Loucy (cell line): Measurements from ENCODE around the gene CHRD.

Experiments used
- EZH2phosphoT487 ChIP-seq: fragments of 200-600 bp; IDR thresholded peaks from 2 replicates; pipeline ENCODE4 v1.6.1; 2018; ENCODE audit warnings: antibody characterized with exemption, mild to moderate bottlenecking, moderate library complexity, borderline replicate concordance
- TF ChIP-seq, protein P1 (sequence below): fragments of 200-600 bp; sonication (generic); conservative IDR thresholded peaks from 2 replicates; pipeline ENCODE4 v1.5.1; 2014; ENCODE audit warnings: mild to moderate bottlenecking, antibody characterized with exemption, low read length

DNA sequence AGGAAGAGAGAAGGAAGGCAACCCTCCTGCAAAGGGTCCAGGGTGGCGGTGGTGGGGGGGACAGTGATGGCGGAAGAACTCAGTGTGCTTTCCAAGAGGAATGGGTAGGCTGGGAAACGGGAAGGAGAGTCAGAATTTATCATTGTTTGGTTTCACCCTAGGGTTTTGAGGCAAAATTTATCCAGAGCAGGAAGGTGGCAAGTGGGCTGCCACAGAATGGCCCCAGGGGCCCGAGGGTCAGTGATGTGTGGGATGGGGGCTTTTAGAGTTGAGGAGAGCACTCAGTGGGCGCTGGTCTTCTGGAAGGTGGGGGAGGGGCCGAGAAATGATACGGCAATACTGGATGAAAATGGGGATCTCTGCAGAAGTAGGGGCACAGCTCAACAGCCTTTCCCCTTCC lies 41.9 kb upstream of the CHRD start:
- TF ChIP-seq, protein P1, sequence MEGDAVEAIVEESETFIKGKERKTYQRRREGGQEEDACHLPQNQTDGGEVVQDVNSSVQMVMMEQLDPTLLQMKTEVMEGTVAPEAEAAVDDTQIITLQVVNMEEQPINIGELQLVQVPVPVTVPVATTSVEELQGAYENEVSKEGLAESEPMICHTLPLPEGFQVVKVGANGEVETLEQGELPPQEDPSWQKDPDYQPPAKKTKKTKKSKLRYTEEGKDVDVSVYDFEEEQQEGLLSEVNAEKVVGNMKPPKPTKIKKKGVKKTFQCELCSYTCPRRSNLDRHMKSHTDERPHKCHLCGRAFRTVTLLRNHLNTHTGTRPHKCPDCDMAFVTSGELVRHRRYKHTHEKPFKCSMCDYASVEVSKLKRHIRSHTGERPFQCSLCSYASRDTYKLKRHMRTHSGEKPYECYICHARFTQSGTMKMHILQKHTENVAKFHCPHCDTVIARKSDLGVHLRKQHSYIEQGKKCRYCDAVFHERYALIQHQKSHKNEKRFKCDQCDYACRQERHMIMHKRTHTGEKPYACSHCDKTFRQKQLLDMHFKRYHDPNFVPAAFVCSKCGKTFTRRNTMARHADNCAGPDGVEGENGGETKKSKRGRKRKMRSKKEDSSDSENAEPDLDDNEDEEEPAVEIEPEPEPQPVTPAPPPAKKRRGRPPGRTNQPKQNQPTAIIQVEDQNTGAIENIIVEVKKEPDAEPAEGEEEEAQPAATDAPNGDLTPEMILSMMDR, result no peak
- no peak for TF ChIP-seq EZH2phosphoT487
